PC-3 (cell line): ENCODE measurements around the gene CD177.
"Not testable (repeated sequence)": the region's sequence is repeated elsewhere in the genome, so short reads cannot be mapped to it uniquely, and the experiment has no call there.

Experiments used
- CTCF ChIP-seq: fragments of 300-600 bp; sonication (generic); conservative IDR thresholded peaks from 2 replicates; pipeline ENCODE4 v1.5.1; 2017; ENCODE audit warnings: antibody characterized with exemption, low read depth, mild to moderate bottlenecking, low read length
- EZH2 ChIP-seq: fragments of 300-600 bp; sonication (generic); IDR thresholded peaks from one replicate; pipeline ENCODE4 v1.6.1; 2017; ENCODE audit warnings: antibody characterized with exemption, mild to moderate bottlenecking, low read length; ENCODE audit not compliant: unreplicated experiment
- EZH2phosphoT487 ChIP-seq: fragments of 300-600 bp; sonication (generic); IDR thresholded peaks from 2 replicates; pipeline ENCODE4 v1.6.1; 2018; ENCODE audit warnings: mild to moderate bottlenecking, antibody characterized with exemption, low read length, borderline replicate concordance

GRCh38 chr19:43326761-43327160 is 26.7 kb upstream of the CD177 start:
- TF ChIP-seq CTCF, EZH2, EZH2phosphoT487: not testable (repeated sequence)
